ENCODE data around the gene ACTR1A.
"Not testable (repeated sequence)": the region's sequence is repeated elsewhere in the genome, so short reads cannot be mapped to it uniquely, and the experiment has no call there.

The ACTR1A gene

GRCh38 chr10:102502337-102503151, at the start of gene ACTR1A:
Gene ACTR1A (minus strand): TSS chr10:102502712. CDS start chr10:102502647, 65 bp downstream.
- DNase-seq (ENCODE audit: low read depth), result peak; percentile 91

- DNase-seq (ENCODE audit: low read depth), result no peak
Observed at GRCh38 chr10:102550636-102551210, 48.2 kb upstream of the ACTR1A start.

GRCh38 chr10:102549549-102549948, 47.0 kb upstream of the ACTR1A start:
- DNase-seq (ENCODE audit: low read depth), result no peak

GRCh38 chr10:102546606-102547320, 44.3 kb upstream of the ACTR1A start:
- no peak for DNase-seq (ENCODE audit: low read depth)

- no peak for DNase-seq (ENCODE audit: low read depth)
Observed at GRCh38 chr10:102545997-102546396, 43.5 kb upstream of the ACTR1A start.

GRCh38 chr10:102545265-102545871, 42.9 kb upstream of the ACTR1A start:
- DNase-seq (ENCODE audit: low read depth), result no peak

GRCh38 chr10:102542800-102543418, 40.4 kb upstream of the ACTR1A start:
- no peak for DNase-seq (ENCODE audit: low read depth)

- peak; percentile 6 for DNase-seq (ENCODE audit: low read depth)
Observed at GRCh38 chr10:102540023-102540422, 37.5 kb upstream of the ACTR1A start.

GRCh38 chr10:102538811-102539210, 36.3 kb upstream of the ACTR1A start:
- no peak for DNase-seq (ENCODE audit: low read depth)

GRCh38 chr10:102537948-102538347, 35.4 kb upstream of the ACTR1A start:
- no peak for DNase-seq (ENCODE audit: low read depth)

GRCh38 chr10:102537367-102537766, 34.9 kb upstream of the ACTR1A start:
- DNase-seq (ENCODE audit: low read depth), result no peak

GRCh38 chr10:102535481-102536147, 33.1 kb upstream of the ACTR1A start:
- DNase-seq (ENCODE audit: low read depth), result no peak

- DNase-seq (ENCODE audit: low read depth), result not testable (repeated sequence)
Observed at GRCh38 chr10:102534966-102535365, 32.5 kb upstream of the ACTR1A start.

GRCh38 chr10:102534333-102534732, 31.8 kb upstream of the ACTR1A start:
- no peak for DNase-seq (ENCODE audit: low read depth)

GRCh38 chr10:102527546-102527945, 25.0 kb upstream of the ACTR1A start:
- DNase-seq (ENCODE audit: low read depth), result no peak

GRCh38 chr10:102524746-102525145, 22.2 kb upstream of the ACTR1A start:
- no peak for DNase-seq (ENCODE audit: low read depth)

GRCh38 chr10:102523250-102524029, 20.9 kb upstream of the ACTR1A start:
- DNase-seq (ENCODE audit: low read depth), result no peak

- DNase-seq (ENCODE audit: low read depth), result no peak
Observed at GRCh38 chr10:102522874-102523249, 20.4 kb upstream of the ACTR1A start.

GRCh38 chr10:102519246-102519825, 16.8 kb upstream of the ACTR1A start:
- DNase-seq (ENCODE audit: low read depth), result no peak

GRCh38 chr10:102517553-102517952, 15.0 kb upstream of the ACTR1A start:
- DNase-seq (ENCODE audit: low read depth), result no peak

Data from activated T-cell treated with anti-CD3 and anti-CD28 coated beads for 48 hours (primary cell).